H1 (cell line): Measurements from ENCODE around the gene DAND5. TPM values are rescaled to one million over a fixed set of nuclear protein-coding genes. Genes with fewer than 3 reads are reported as not detected.
A peak's percentile ranks its signal among the peaks of the same experiment; 100 is the strongest.

Source experiments
- CTCF ChIA-PET: fragments of 300-600 bp; sonication (Branson Sonifier 250); formaldehyde crosslinking; loops from one replicate; lab custom pipeline; 2021; ENCODE audit not compliant: partially characterized antibody; lab: Charles Lee
- POLR2A ChIA-PET: fragments of 300-600 bp; sonication (Branson Sonifier 250); formaldehyde crosslinking; loops from one replicate; lab custom pipeline; 2021; ENCODE audit warnings: inconsistent platforms; ENCODE audit not compliant: partially characterized antibody; lab: Charles Lee
- DNase-seq, 2 experiments: peaks; one replicate each; pipeline versions ENCODE4 v3.0.0 to v3.0.0-alpha.2; 2010 to 2022; ENCODE audit warnings: low spot score in 2 of 2, low read depth in 1 of 2, mixed read lengths in 1 of 2
- FAIRE-seq: peaks from 2 replicates; lab custom pipeline; 2011; peaks lifted over from hg19 to GRCh38; lab: Jason Lieb, UNC
- H2AFZ ChIP-seq: 2 replicates; pipeline ENCODE4 v1.8.1; 2012; ENCODE audit warnings: low read length, inconsistent platforms
- H2AK5ac ChIP-seq: 2 replicates; pipeline ENCODE4 v1.6.1; 2013; ENCODE audit warnings: low read depth, low read length
- H2BK120ac ChIP-seq: replicated peaks from 2 replicates; pipeline ENCODE3; 2013; ENCODE audit warnings: low read depth, low read length, inconsistent platforms
- H2BK12ac ChIP-seq: 2 replicates; pipeline ENCODE4 v1.6.1; 2013; ENCODE audit warnings: low read depth, low read length
- H2BK15ac ChIP-seq: 2 replicates; pipeline ENCODE4 v1.6.1; 2013; ENCODE audit warnings: low read length
- H2BK20ac ChIP-seq: 2 replicates; pipeline ENCODE4 v1.6.1; 2013; ENCODE audit warnings: low read length
- H2BK5ac ChIP-seq: 2 replicates; pipeline ENCODE4 v1.6.1; 2013; ENCODE audit warnings: low read depth, low read length
- H3K14ac ChIP-seq: 2 replicates; pipeline ENCODE4 v1.6.1; 2013; ENCODE audit warnings: inconsistent platforms; ENCODE audit not compliant: insufficient read length
- H3K18ac ChIP-seq: 2 replicates; pipeline ENCODE4 v1.6.1; 2013; ENCODE audit warnings: low read length; ENCODE audit errors: extremely low read depth
- H3K23ac ChIP-seq: 2 replicates; pipeline ENCODE4 v1.6.1; 2013; ENCODE audit warnings: inconsistent platforms; ENCODE audit not compliant: insufficient read length
- H3K23me2 ChIP-seq: 2 replicates; pipeline ENCODE4 v1.6.1; 2013; ENCODE audit warnings: low read depth, low read length
- H3K27ac ChIP-seq: 2 replicates; pipeline ENCODE4 v1.6.1; 2011; ENCODE audit warnings: low read depth, low read length, inconsistent platforms
- H3K27me3 ChIP-seq, 4 experiments: replicated peaks in 1 of 4; 1 replicate in 1 of 4; 2 replicates in 3 of 4; pipeline versions ENCODE4 v1.6.1 to v1.8.1; 2011 to 2013; ENCODE audit warnings: low read length in 3 of 4, mild to moderate bottlenecking in 3 of 4, inconsistent platforms in 2 of 4, mixed read lengths in 2 of 4, moderate library complexity in 1 of 4; ENCODE audit not compliant: control insufficient read depth in 3 of 4, insufficient read depth in 3 of 4; ENCODE audit errors: extremely low read depth in 1 of 4
- H3K36me3 ChIP-seq, 4 experiments: 2 replicates each; pipeline versions ENCODE4 v1.6.1 to v1.8.1; 2011 to 2013; ENCODE audit warnings: mild to moderate bottlenecking in 4 of 4, low read length in 3 of 4, moderate library complexity in 2 of 4, control low read depth in 1 of 4, inconsistent platforms in 1 of 4; ENCODE audit not compliant: insufficient read depth in 4 of 4, control insufficient read depth in 2 of 4
- H3K4ac ChIP-seq: replicated peaks from 2 replicates; pipeline ENCODE3; 2013; ENCODE audit warnings: low read length, low read depth, mixed read lengths, inconsistent platforms; ENCODE audit not compliant: insufficient read length
- H3K4me1 ChIP-seq, 4 experiments: replicated peaks in 1 of 4; 1 replicate in 1 of 4; 2 replicates in 3 of 4; pipeline versions ENCODE4 v1.6.1 to v1.8.1; 2011 to 2013; ENCODE audit warnings: low read length in 3 of 4, inconsistent platforms in 2 of 4, mixed read lengths in 1 of 4; ENCODE audit not compliant: insufficient read depth in 4 of 4, control insufficient read depth in 3 of 4
- H3K4me2 ChIP-seq, 2 experiments: 2 replicates each; pipeline versions ENCODE4 v1.6.1 to v1.8.1; 2011 to 2013; ENCODE audit warnings: low read depth in 2 of 2, low read length in 2 of 2, control low read depth in 1 of 2, inconsistent platforms in 1 of 2, mild to moderate bottlenecking in 1 of 2; ENCODE audit not compliant: insufficient read depth in 1 of 2
- H3K4me3 ChIP-seq, 4 experiments: fragments of 200-600, 300-600 bp in 1 of 4; sonication (generic), shearing (Covaris generic), sonication (Bioruptor Twin) in 1 of 4; 2 replicates each; pipeline versions ENCODE4 v1.5.1 to v1.8.1; 2011 to 2016; ENCODE audit warnings: low read length in 4 of 4, low read depth in 3 of 4, control low read depth in 2 of 4, inconsistent platforms in 2 of 4, mild to moderate bottlenecking in 2 of 4, mixed read lengths in 1 of 4, moderate library complexity in 1 of 4; ENCODE audit not compliant: insufficient read depth in 2 of 4; ENCODE audit errors: extremely low read depth in 1 of 4
- H3K56ac ChIP-seq: replicated peaks from 2 replicates; pipeline ENCODE3; 2013; ENCODE audit warnings: low read depth, mild to moderate bottlenecking, mixed read lengths, low read length, inconsistent platforms; ENCODE audit not compliant: insufficient read length
- H3K79me1 ChIP-seq: 2 replicates; pipeline ENCODE4 v1.6.1; 2013; ENCODE audit warnings: low read depth, low read length, control low read depth
- H3K79me2 ChIP-seq, 2 experiments: 2 replicates each; pipeline versions ENCODE4 v1.6.1 to v1.8.1; 2012 to 2013; ENCODE audit warnings: low read length in 2 of 2, mild to moderate bottlenecking in 2 of 2, inconsistent platforms in 1 of 2; ENCODE audit not compliant: insufficient read depth in 2 of 2, control insufficient read depth in 1 of 2
- H3K9ac ChIP-seq, 4 experiments: replicated peaks in 1 of 4; 1 replicate in 1 of 4; 2 replicates in 3 of 4; pipeline versions ENCODE4 v1.6.1 to v1.8.1; 2011 to 2013; ENCODE audit warnings: low read depth in 3 of 4, low read length in 3 of 4, control low read depth in 2 of 4, mild to moderate bottlenecking in 2 of 4, moderate library complexity in 2 of 4, inconsistent platforms in 1 of 4; ENCODE audit errors: extremely low read depth in 1 of 4
- H3K9me3 ChIP-seq, 2 experiments: 2 replicates each; pipeline versions ENCODE4 v1.6.1 to v1.8.1; 2012 to 2013; ENCODE audit warnings: mild to moderate bottlenecking in 2 of 2, moderate library complexity in 2 of 2, control low read depth in 1 of 2, inconsistent platforms in 1 of 2, low read depth in 1 of 2, low read length in 1 of 2, mixed read lengths in 1 of 2; ENCODE audit not compliant: insufficient read depth in 2 of 2
- H4K20me1 ChIP-seq, 2 experiments: replicated peaks in 1 of 2; 2 replicates each; pipeline versions ENCODE3 to v1.8.1; 2011 to 2013; ENCODE audit warnings: inconsistent platforms in 2 of 2, low read length in 2 of 2, mild to moderate bottlenecking in 1 of 2; ENCODE audit not compliant: insufficient read depth in 2 of 2, control insufficient read depth in 1 of 2
- H4K5ac ChIP-seq: 2 replicates; pipeline ENCODE4 v1.6.1; 2013; ENCODE audit warnings: low read length, low read depth, mixed read lengths, inconsistent platforms; ENCODE audit not compliant: insufficient read length
- H4K8ac ChIP-seq: 2 replicates; pipeline ENCODE4 v1.8.0; 2013; ENCODE audit warnings: mild to moderate bottlenecking, moderate library complexity, low read length, inconsistent platforms; ENCODE audit not compliant: insufficient read depth; ENCODE audit errors: extremely low read depth
- H4K91ac ChIP-seq: replicated peaks from 2 replicates; pipeline ENCODE3; 2013; ENCODE audit warnings: low read length, mixed read lengths, inconsistent platforms; ENCODE audit not compliant: insufficient read length
- CREB1 ChIP-seq: IDR thresholded peaks from 2 replicates; pipeline ENCODE4 v1.6.1; 2012; ENCODE audit warnings: inconsistent platforms
- CTBP2 ChIP-seq: IDR thresholded peaks from 2 replicates; pipeline ENCODE4 v1.7.0; 2011; ENCODE audit warnings: borderline replicate concordance, mild to moderate bottlenecking, moderate library complexity, mixed read lengths, low read length; ENCODE audit not compliant: insufficient read depth, insufficient read length
- E2F6 ChIP-seq: IDR thresholded peaks from 2 replicates; pipeline ENCODE4 v1.6.1; 2012; ENCODE audit warnings: inconsistent platforms
- HDAC6 ChIP-seq: IDR thresholded peaks from one replicate; pipeline ENCODE4 v1.7.1; 2012; ENCODE audit warnings: low read depth, mild to moderate bottlenecking, inconsistent platforms, low read length, moderate library complexity
- RAD21 ChIP-seq, 2 experiments: IDR thresholded peaks in 1 of 2; conservative IDR thresholded peaks in 1 of 2; 2 replicates each; pipeline ENCODE4 v1.6.1; 2011; ENCODE audit warnings: low read depth in 2 of 2, low read length in 2 of 2, improper control_type of control experiment in 1 of 2, inconsistent platforms in 1 of 2, mild to moderate bottlenecking in 1 of 2, moderate library complexity in 1 of 2
- RNF2 ChIP-seq: fragments of 200-900, 300-1000 bp; sonication (generic); IDR thresholded peaks from 2 replicates; pipeline ENCODE4 v1.7.1; 2016; ENCODE audit warnings: borderline replicate concordance, low read depth, mild to moderate bottlenecking, antibody characterized with exemption, low read length; ENCODE audit not compliant: poor library complexity, severe bottlenecking; ENCODE audit errors: missing control alignments
- SIRT6 ChIP-seq: IDR thresholded peaks from one replicate; pipeline ENCODE4 v1.7.1; 2012; ENCODE audit warnings: low read length, inconsistent platforms
- SRF ChIP-seq: IDR thresholded peaks from 2 replicates; pipeline ENCODE4 v1.6.1; 2011; ENCODE audit warnings: mild to moderate bottlenecking, low read depth, low read length, moderate library complexity
- TEAD4 ChIP-seq: IDR thresholded peaks from 2 replicates; pipeline ENCODE4 v1.6.1; 2012; ENCODE audit warnings: low read depth, low read length, inconsistent platforms, mixed read lengths
- WGBS, 2 experiments: shearing (Covaris generic) in 1 of 2; methylation state at CpG; one replicate each; pipeline versions ENCODE4 v1.1.6 to v1.1.7; 2013 to 2015; ENCODE audit warnings: low lambda C conversion rate in 2 of 2, mixed read lengths in 2 of 2, inconsistent platforms in 1 of 2, low coverage in 1 of 2, missing lambda C conversion rate in 1 of 2; ENCODE audit not compliant: insufficient replicate concordance in 2 of 2, insufficient coverage in 1 of 2, insufficient read length in 1 of 2; ENCODE audit errors: extremely low coverage in 1 of 2, missing lambda C conversion rate in 1 of 2; 5-methylcytosine and 5-hydroxymethylcytosine counted together
- polyA plus RNA-seq, 7 experiments: library from polyadenylated mRNA; depleted of rRNA in 3 of 7; stranded (reverse) in 5 of 7; unstranded in 2 of 7; fragments of >200 nt in 5 of 7; fragments of 200-250 nt in 2 of 7; gene quantifications; 1 replicate in 5 of 7; 2 replicates in 1 of 7; 4 replicates in 1 of 7; pipeline versions ENCODE4 v1.2.1 to v1.2.3, GENCODE V29; 2011 to 2013; ENCODE audit warnings: missing spikeins in 2 of 7, mixed read lengths in 2 of 7
- total RNA-seq: library from RNA; stranded (reverse); fragmentation: NEBNext Ultra II Directional; extraction: Animal tissue kit (Norgen Biotek cat#: 25700); gene quantifications from 2 replicates; pipeline ENCODE4 v1.2.1, GENCODE V29; 2021

Gene DAND5
- total and polyA plus RNA-seq, 2 of the 8 experiments (the other 6 are each of a cell fraction or from before 2014, with no cell fraction given), result 0.14 to 0.17 TPM

- no peak for FAIRE-seq
- Histone ChIP-seq H4K8ac (no peak overlapping the region), H3K4me3 (peak overlapping the region in 1 of 4 experiments; percentile 37; a peak in 4 of 8 replicates), H3K27ac (no peak overlapping the region), H2AFZ (no peak overlapping the region), H3K79me1 (no peaks in the 10 kb centered on the region), H3K9ac (no peak overlapping the region), H2AK5ac (no peak overlapping the region), H3K79me2 (no peaks in the 10 kb centered on the region), H3K9me3 (peaks cover 0 to 8% of the 10 kb centered on the region in 2 experiments; a peak in 2 of 4 replicates), H3K4ac (no peak overlapping the region), H3K14ac (no peak overlapping the region), H2BK5ac (no peak overlapping the region), H3K56ac (no peak overlapping the region), H3K4me2 (peak overlapping the region; percentile 47 to 77), H3K23me2 (peaks cover 2% of the 10 kb centered on the region; the same call in 1 of the 2 replicates), H2BK120ac (no peak overlapping the region), H3K23ac (no peak overlapping the region), H2BK15ac (peak overlapping the region; percentile 95; the same call in 1 of the 2 replicates), H4K20me1 (peaks cover 2 to 23% of the 10 kb centered on the region in 2 experiments), H3K4me1 (peaks cover 5 to 41% (median 31%) of the 10 kb centered on the region in 4 experiments), H3K36me3 (peaks cover 0 to 5% (median 0%) of the 10 kb centered on the region in 4 experiments; a peak in 1 of 8 replicates), H2BK20ac (peak overlapping the region; percentile 32; the same call in 1 of the 2 replicates), H4K91ac (no peak overlapping the region), H3K27me3 (peaks cover 91 to 100% (median 100%) of the 10 kb centered on the region in 4 experiments), H2BK12ac (peak overlapping the region; percentile 75), H4K5ac (no peak overlapping the region), H3K18ac (peak overlapping the region; percentile 48)
- POLR2A ChIA-PET, result interaction anchor here (0.6 to 3.0 kb wide), 11 partner anchors 9 to 150 kb away, joined by 3 to 17 read pairs (median 3); partner anchors contain the start of gene NFIX
- CTCF ChIA-PET, result interaction anchor here (0.6 to 7.7 kb wide), 16 partner anchors 9 to 132 kb away, joined by 3 to 82 read pairs (median 6); no protein-coding TSS in a partner anchor
- 3% methylated on average over 50 of the region's 52 CpGs; no CpG with 5 or more reads in 1 of the 2 experiments for whole genome bisulfite sequencing, 2 experiments
- DNase-seq, result no peak
- TF ChIP-seq HDAC6 (no peak), E2F6 (no peak; the same call in 1 of the 2 replicates), CTBP2 (peak; percentile 81), SRF (no peak), SIRT6 (no peak), RAD21 (IDR thresholded peaks at IDR 0.05 in 1 of 2, conservative IDR thresholded peaks at IDR 0.05 in 1 of 2; ENCODE audit: low read depth in 2 of 2, low read length in 2 of 2) (no peak), CREB1 (peak; percentile 61), RNF2 (peak; percentile 96), TEAD4 (no peak)
These were observed 43.6 kb downstream of the DAND5 start for GRCh38 chr19:13012690-13013608.
